Measurements from ENCODE around the gene TMEM131. TPM values are rescaled to one million over a fixed set of nuclear protein-coding genes. Genes with fewer than 3 reads are reported as not detected.

TMEM131 gene
- total RNA-seq, 1 donor from 2014 or later, result 31.4 TPM

- Mint-ChIP-seq H3K9me3 (ENCODE audit: low read depth) (no peaks in the 10 kb centered on the region), H3K27ac (ENCODE audit: unreplicated experiment) (no peak overlapping the region), H3K4me1 (ENCODE audit: low read depth) (peaks cover 4% of the 10 kb centered on the region), H3K4me3 (ENCODE audit: unreplicated experiment) (no peak overlapping the region), H3K27me3 (ENCODE audit: low read depth) (no peaks in the 10 kb centered on the region), H3K36me3 (ENCODE audit: low read depth) (peaks cover 35% of the 10 kb centered on the region)
- DNase-seq (ENCODE audit: low spot score), result no peak
- TF ChIP-seq CTCF (IDR thresholded peaks at IDR 0.05), result no peak
Observed at GRCh38 chr2:97759727-97760407, 235.9 kb downstream of the TMEM131 start.

- Mint-ChIP-seq H3K4me3 (ENCODE audit: unreplicated experiment) (no peak overlapping the region), H3K36me3 (ENCODE audit: low read depth) (peaks cover 32% of the 10 kb centered on the region), H3K27me3 (ENCODE audit: low read depth) (no peaks in the 10 kb centered on the region), H3K27ac (ENCODE audit: unreplicated experiment) (no peak overlapping the region), H3K4me1 (ENCODE audit: low read depth) (no peaks in the 10 kb centered on the region), H3K9me3 (ENCODE audit: low read depth) (no peaks in the 10 kb centered on the region)
- TF ChIP-seq CTCF (IDR thresholded peaks at IDR 0.05), result no peak
- DNase-seq (ENCODE audit: low spot score), result no peak
Observed at GRCh38 chr2:97758131-97758705, 237.5 kb downstream of the TMEM131 start.

- Mint-ChIP-seq H3K27me3 (ENCODE audit: low read depth) (no peaks in the 10 kb centered on the region), H3K4me1 (ENCODE audit: low read depth) (peaks cover 3% of the 10 kb centered on the region), H3K4me3 (ENCODE audit: unreplicated experiment) (no peak overlapping the region), H3K9me3 (ENCODE audit: low read depth) (no peaks in the 10 kb centered on the region), H3K36me3 (ENCODE audit: low read depth) (peaks cover 32% of the 10 kb centered on the region), H3K27ac (ENCODE audit: unreplicated experiment) (no peak overlapping the region)
- DNase-seq (ENCODE audit: low spot score), result no peak
- TF ChIP-seq CTCF (IDR thresholded peaks at IDR 0.05), result no peak
Observed at GRCh38 chr2:97757062-97757461, 238.7 kb downstream of the TMEM131 start.

- Mint-ChIP-seq H3K36me3 (ENCODE audit: low read depth) (peaks cover 27% of the 10 kb centered on the region), H3K27me3 (ENCODE audit: low read depth) (no peaks in the 10 kb centered on the region), H3K4me3 (ENCODE audit: unreplicated experiment) (no peak overlapping the region), H3K4me1 (ENCODE audit: low read depth) (peaks cover 9% of the 10 kb centered on the region), H3K27ac (ENCODE audit: unreplicated experiment) (no peak overlapping the region), H3K9me3 (ENCODE audit: low read depth) (no peaks in the 10 kb centered on the region)
- no peak for DNase-seq (ENCODE audit: low spot score)
- TF ChIP-seq CTCF (IDR thresholded peaks at IDR 0.05), result no peak
Observed at GRCh38 chr2:97755491-97755890, 240.3 kb downstream of the TMEM131 start.

- Mint-ChIP-seq H3K4me3 (ENCODE audit: unreplicated experiment) (no peak overlapping the region), H3K27me3 (ENCODE audit: low read depth) (no peaks in the 10 kb centered on the region), H3K36me3 (ENCODE audit: low read depth) (peaks cover 24% of the 10 kb centered on the region), H3K9me3 (ENCODE audit: low read depth) (no peaks in the 10 kb centered on the region), H3K4me1 (ENCODE audit: low read depth) (peaks cover 9% of the 10 kb centered on the region), H3K27ac (ENCODE audit: unreplicated experiment) (no peak overlapping the region)
- DNase-seq (ENCODE audit: low spot score), result no peak
- TF ChIP-seq CTCF (IDR thresholded peaks at IDR 0.05), result no peak
Observed at GRCh38 chr2:97754690-97755346, 240.9 kb downstream of the TMEM131 start.

Data from chondrocyte (in vitro differentiated cells).